ENCODE data around the gene ACAP3. TPM values are rescaled to one million over a fixed set of nuclear protein-coding genes. Genes with fewer than 3 reads are reported as not detected.

Gene ACAP3
- total and polyA plus RNA-seq, 4 donors: 2.7 to 24.8 (median 15.0) TPM

- Histone ChIP-seq H3K9ac (ENCODE audit: low read depth in 1 of 2, low read length in 2 of 2) (no peak overlapping the region), H3K27me3 (ENCODE audit: control insufficient read depth in 4 of 4, insufficient read depth in 4 of 4, low read length in 3 of 4) (no peaks in the 10 kb centered on the region), H3K4me3 (ENCODE audit: low read depth in 1 of 3, low read length in 3 of 3) (no peak overlapping the region), H3K36me3 (ENCODE audit: control insufficient read depth in 4 of 4, insufficient read depth in 3 of 4, low read depth in 1 of 4, low read length in 3 of 4) (peaks cover 11 to 48% (median 27%) of the 10 kb centered on the region in 4 donors), H3K9me3 (ENCODE audit: control insufficient read depth in 4 of 4, low read length in 3 of 4) (no peaks in the 10 kb centered on the region), H3K4me1 (ENCODE audit: control insufficient read depth in 4 of 4, insufficient read depth in 4 of 4, low read length in 3 of 4) (no peaks in the 10 kb centered on the region), H3K27ac (ENCODE audit: low read depth in 1 of 2, low read length in 2 of 2) (no peak overlapping the region)
- DNase-seq (ENCODE audit: low spot score): no peak
- TF ChIP-seq FOXA1 (IDR thresholded peaks at IDR 0.05) (no peak), TAF1 (conservative IDR thresholded peaks at IDR 0.05) (no peak), ATF3 (IDR thresholded peaks at IDR 0.05) (no peak), GABPA (IDR thresholded peaks at IDR 0.05 in 1 of 2, conservative IDR thresholded peaks at IDR 0.05 in 1 of 2) (no peak), ZBTB33 (IDR thresholded peaks at IDR 0.05) (no peak), MAX (IDR thresholded peaks at IDR 0.05) (no peak), RXRA (IDR thresholded peaks at IDR 0.05) (no peak), EGR1 (IDR thresholded peaks at IDR 0.05; ENCODE audit: low read depth in 2 of 2) (no peak), CTCF (IDR thresholded peaks at IDR 0.05; ENCODE audit: low read depth, low read length, missing input control) (no peak), YY1 (IDR thresholded peaks at IDR 0.05) (no peak), JUND (IDR thresholded peaks at IDR 0.05) (no peak), HNF4G (IDR thresholded peaks at IDR 0.05) (no peak), RAD21 (IDR thresholded peaks at IDR 0.05) (no peak), NR2F2 (IDR thresholded peaks at IDR 0.05) (no peak), SP1 (IDR thresholded peaks at IDR 0.05) (no peak), HNF4A (conservative IDR thresholded peaks at IDR 0.05) (no peak)
- 94% methylated on average over 8 of the region's 8 CpGs for WGBS
These were observed 45.0 kb downstream of the ACAP3 start for GRCh38 chr1:1262758-1263157.

GRCh38 chr1:1262071-1262470 is 45.7 kb downstream of the ACAP3 start:
- Histone ChIP-seq H3K9ac (ENCODE audit: low read depth in 1 of 2, low read length in 2 of 2) (no peak overlapping the region), H3K4me3 (ENCODE audit: low read depth in 1 of 3, low read length in 3 of 3) (no peak overlapping the region), H3K4me1 (ENCODE audit: control insufficient read depth in 4 of 4, insufficient read depth in 4 of 4, low read length in 3 of 4) (no peaks in the 10 kb centered on the region), H3K9me3 (ENCODE audit: control insufficient read depth in 4 of 4, low read length in 3 of 4) (no peaks in the 10 kb centered on the region), H3K27me3 (ENCODE audit: control insufficient read depth in 4 of 4, insufficient read depth in 4 of 4, low read length in 3 of 4) (no peaks in the 10 kb centered on the region), H3K36me3 (ENCODE audit: control insufficient read depth in 4 of 4, insufficient read depth in 3 of 4, low read depth in 1 of 4, low read length in 3 of 4) (peaks cover 6 to 44% (median 25%) of the 10 kb centered on the region in 4 donors), H3K27ac (ENCODE audit: low read depth in 1 of 2, low read length in 2 of 2) (no peak overlapping the region)
- WGBS: 97% methylated on average over 17 of the region's 17 CpGs
- TF ChIP-seq TAF1 (conservative IDR thresholded peaks at IDR 0.05) (no peak), REST (IDR thresholded peaks at IDR 0.05) (no peak), FOXA1 (IDR thresholded peaks at IDR 0.05) (no peak), GABPA (IDR thresholded peaks at IDR 0.05 in 1 of 2, conservative IDR thresholded peaks at IDR 0.05 in 1 of 2) (no peak), FOXA2 (IDR thresholded peaks at IDR 0.05) (no peak), NR2F2 (IDR thresholded peaks at IDR 0.05) (no peak), HNF4A (conservative IDR thresholded peaks at IDR 0.05) (no peak), CTCF (IDR thresholded peaks at IDR 0.05; ENCODE audit: low read depth, low read length, missing input control) (no peak)
- DNase-seq (ENCODE audit: low spot score): no peak

Measured in liver (tissue), 9 donors.